ENCODE measurements around the gene WRNIP1. TPM values are rescaled to one million over a fixed set of nuclear protein-coding genes. Genes with fewer than 3 reads are reported as not detected.

Gene WRNIP1
- total RNA-seq, 1 donor from 2014 or later: 73.6 TPM

GRCh38 chr6:2721219-2721618 lies 44.0 kb upstream of the WRNIP1 start:
- no peak for DNase-seq (ENCODE audit: low read depth)

GRCh38 chr6:2725364-2725988 lies 39.7 kb upstream of the WRNIP1 start:
- Histone ChIP-seq H3K4me3 (ENCODE audit: low read depth, low read length) (no peak overlapping the region), H3K27me3 (ENCODE audit: control insufficient read depth, insufficient read depth, low read length) (no peaks in the 10 kb centered on the region), H3K36me3 (ENCODE audit: control insufficient read depth, insufficient read depth, low read length) (no peaks in the 10 kb centered on the region)
- no peak for DNase-seq (ENCODE audit: low read depth)
- no peak for TF ChIP-seq CTCF (IDR thresholded peaks at IDR 0.05; ENCODE audit: insufficient read depth, low read length, poor library complexity, severe bottlenecking)

More at GRCh38 chr6:2721219-2721618, 44.0 kb upstream of the WRNIP1 start:
- Histone ChIP-seq H3K4me3 (ENCODE audit: low read depth, low read length) (no peak overlapping the region), H3K36me3 (ENCODE audit: control insufficient read depth, insufficient read depth, low read length) (no peaks in the 10 kb centered on the region), H3K27me3 (ENCODE audit: control insufficient read depth, insufficient read depth, low read length) (no peaks in the 10 kb centered on the region)
- no peak for TF ChIP-seq CTCF (IDR thresholded peaks at IDR 0.05; ENCODE audit: insufficient read depth, low read length, poor library complexity, severe bottlenecking)

- H3K4me3 ChIP-seq (ENCODE audit: low read depth, low read length): no peak overlapping the region
- H3K27me3 ChIP-seq (ENCODE audit: control insufficient read depth, insufficient read depth, low read length): no peaks in the 10 kb centered on the region
- H3K36me3 ChIP-seq (ENCODE audit: control insufficient read depth, insufficient read depth, low read length): no peaks in the 10 kb centered on the region
- no peak for TF ChIP-seq CTCF (IDR thresholded peaks at IDR 0.05; ENCODE audit: insufficient read depth, low read length, poor library complexity, severe bottlenecking)
- no peak for DNase-seq (ENCODE audit: low read depth)
Measured at GRCh38 chr6:2725999-2726567, 39.1 kb upstream of the WRNIP1 start.

- no peak for DNase-seq (ENCODE audit: low read depth)
- Histone ChIP-seq H3K4me3 (ENCODE audit: low read depth, low read length) (no peak overlapping the region), H3K36me3 (ENCODE audit: control insufficient read depth, insufficient read depth, low read length) (no peaks in the 10 kb centered on the region), H3K27me3 (ENCODE audit: control insufficient read depth, insufficient read depth, low read length) (no peaks in the 10 kb centered on the region)
- no peak for TF ChIP-seq CTCF (IDR thresholded peaks at IDR 0.05; ENCODE audit: insufficient read depth, low read length, poor library complexity, severe bottlenecking)
Measured at GRCh38 chr6:2729921-2730320, 35.3 kb upstream of the WRNIP1 start.

GRCh38 chr6:2730353-2731107 lies 34.7 kb upstream of the WRNIP1 start:
- no peak for DNase-seq (ENCODE audit: low read depth)
- no peaks in the 10 kb centered on the region for H3K36me3 ChIP-seq (ENCODE audit: control insufficient read depth, insufficient read depth, low read length)
- TF ChIP-seq CTCF (IDR thresholded peaks at IDR 0.05; ENCODE audit: insufficient read depth, low read length, poor library complexity, severe bottlenecking): no peak

More at GRCh38 chr6:2730353-2731107, 34.7 kb upstream of the WRNIP1 start:
- Histone ChIP-seq H3K27me3 (ENCODE audit: control insufficient read depth, insufficient read depth, low read length) (no peaks in the 10 kb centered on the region), H3K4me3 (ENCODE audit: low read depth, low read length) (no peak overlapping the region)

Data from kidney epithelial cell (primary cell).